DMS79 treated with DMSO at 0.1 percent for 48 hours (cell line): ENCODE results near the gene SPATA3.
"Not testable (repeated sequence)": the region's sequence is repeated elsewhere in the genome, so short reads cannot be mapped to it uniquely, and the experiment has no call there.

Source experiments
- DNase-seq: peaks from one replicate; lab custom pipeline; 2025; lab: John Stamatoyannopoulos, UW

Gene SPATA3

GRCh38 chr2:230995821-230996220 is at the start of gene SPATA3:
TSS of gene SPATA3 (plus strand) at chr2:230996121. CDS start at chr2:230996234, 113 bp downstream.
- DNase-seq = no peak

GRCh38 chr2:230946429-230947234 is 49.3 kb upstream of the SPATA3 start:
- DNase-seq = no peak

GRCh38 chr2:230947235-230947576 is 48.7 kb upstream of the SPATA3 start:
- no peak for DNase-seq

- DNase-seq = no peak
Observed at GRCh38 chr2:230947908-230948365, 48.0 kb upstream of the SPATA3 start.

- no peak for DNase-seq
Observed at GRCh38 chr2:230949966-230950873, 45.7 kb upstream of the SPATA3 start.

GRCh38 chr2:230950874-230951339 is 45.0 kb upstream of the SPATA3 start:
- no peak for DNase-seq

GRCh38 chr2:230951396-230951795 is 44.5 kb upstream of the SPATA3 start:
- no peak for DNase-seq

GRCh38 chr2:230952226-230952956 is 43.5 kb upstream of the SPATA3 start:
- DNase-seq = no peak

GRCh38 chr2:230953845-230954244 is 42.1 kb upstream of the SPATA3 start:
- no peak for DNase-seq

GRCh38 chr2:230954746-230955145 is 41.2 kb upstream of the SPATA3 start:
- DNase-seq = no peak

GRCh38 chr2:230955163-230955737 is 40.7 kb upstream of the SPATA3 start:
- no peak for DNase-seq

GRCh38 chr2:230956827-230957755 is 38.8 kb upstream of the SPATA3 start:
- DNase-seq = peak; percentile 44

- DNase-seq = no peak
Observed at GRCh38 chr2:230957756-230958391, 38.0 kb upstream of the SPATA3 start.

GRCh38 chr2:230958820-230959756 is 36.8 kb upstream of the SPATA3 start:
- DNase-seq = no peak

GRCh38 chr2:230960026-230960425 is 35.9 kb upstream of the SPATA3 start:
- no peak for DNase-seq

- DNase-seq = no peak
Observed at GRCh38 chr2:230961091-230961491, 34.8 kb upstream of the SPATA3 start.

GRCh38 chr2:230964136-230964730 is 31.7 kb upstream of the SPATA3 start:
- DNase-seq = no peak

GRCh38 chr2:230967113-230967512 is 28.8 kb upstream of the SPATA3 start:
- DNase-seq = no peak

- not testable (repeated sequence) for DNase-seq
Observed at GRCh38 chr2:230968314-230968713, 27.6 kb upstream of the SPATA3 start.
